Measurements from ENCODE around the gene CGB8.
A peak's percentile ranks its signal among the peaks of the same experiment; 100 is the strongest.

CGB8 gene

GRCh38 chr19:49067554-49067953 is 18.6 kb upstream of the CGB8 start:
- no peak overlapping the region for H3K27ac ChIP-seq (ENCODE audit: low read length)
- H3K4me2 ChIP-seq (ENCODE audit: low read length), result no peak overlapping the region
- no peaks in the 10 kb centered on the region for H3K79me2 ChIP-seq (ENCODE audit: low read length)
- H4K20me1 ChIP-seq (ENCODE audit: insufficient read depth, low read length), result no peaks in the 10 kb centered on the region
- H3K36me3 ChIP-seq (replicated peaks; ENCODE audit: low read depth, low read length), result no peaks in the 10 kb centered on the region
- H3K4me1 ChIP-seq (ENCODE audit: low read length), result no peaks in the 10 kb centered on the region
- no peak overlapping the region for H3K4me3 ChIP-seq (ENCODE audit: low read length)
- TF ChIP-seq EZH2phosphoT487 (IDR thresholded peaks at IDR 0.05; ENCODE audit: low read depth) (no peak), CTCF (IDR thresholded peaks at IDR 0.05; ENCODE audit: low read depth, low read length) (no peak)
- no peaks in the 10 kb centered on the region for H3K9me3 ChIP-seq (ENCODE audit: insufficient read depth, low read length)
- H3K9ac ChIP-seq (ENCODE audit: low read length), result no peak overlapping the region
- no peak overlapping the region for H2AFZ ChIP-seq (ENCODE audit: low read depth, low read length)
- peaks cover 25% of the 10 kb centered on the region for H3K27me3 ChIP-seq (ENCODE audit: low read depth, low read length)

- H4K20me1 ChIP-seq (ENCODE audit: insufficient read depth, low read length), result no peaks in the 10 kb centered on the region
- no peaks in the 10 kb centered on the region for H3K9me3 ChIP-seq (ENCODE audit: insufficient read depth, low read length)
- H3K4me2 ChIP-seq (ENCODE audit: low read length), result no peak overlapping the region
- no peaks in the 10 kb centered on the region for H3K4me1 ChIP-seq (ENCODE audit: low read length)
- H3K9ac ChIP-seq (ENCODE audit: low read length), result no peak overlapping the region
- no peak overlapping the region for H3K4me3 ChIP-seq (ENCODE audit: low read length)
- TF ChIP-seq CTCF (IDR thresholded peaks at IDR 0.05; ENCODE audit: low read depth, low read length) (no peak), EZH2phosphoT487 (IDR thresholded peaks at IDR 0.05; ENCODE audit: low read depth) (no peak)
- H3K27ac ChIP-seq (ENCODE audit: low read length), result no peak overlapping the region
- H2AFZ ChIP-seq (ENCODE audit: low read depth, low read length), result no peak overlapping the region
- no peaks in the 10 kb centered on the region for H3K79me2 ChIP-seq (ENCODE audit: low read length)
- peaks cover 25% of the 10 kb centered on the region for H3K27me3 ChIP-seq (ENCODE audit: low read depth, low read length)
- no peaks in the 10 kb centered on the region for H3K36me3 ChIP-seq (replicated peaks; ENCODE audit: low read depth, low read length)
Measured at GRCh38 chr19:49065905-49066512, 17.1 kb upstream of the CGB8 start.

- Histone ChIP-seq H3K4me3 (ENCODE audit: low read length) (no peak within 1 kb of the TSS), H3K36me3 (replicated peaks; ENCODE audit: low read depth, low read length) (no peaks in the 10 kb centered on the region), H2AFZ (ENCODE audit: low read depth, low read length) (no peak within 1 kb of the TSS), H3K9me3 (ENCODE audit: insufficient read depth, low read length) (no peaks in the 10 kb centered on the region), H3K9ac (ENCODE audit: low read length) (no peak within 1 kb of the TSS), H3K27ac (ENCODE audit: low read length) (no peak within 1 kb of the TSS), H3K4me1 (ENCODE audit: low read length) (no peaks in the 10 kb centered on the region), H3K4me2 (ENCODE audit: low read length) (0 out of 2 replicates have a peak within 1 kb of the TSS, but pooled peaks have one; percentile 29), H3K79me2 (ENCODE audit: low read length) (no peaks in the 10 kb centered on the region), H4K20me1 (ENCODE audit: insufficient read depth, low read length) (no peaks in the 10 kb centered on the region), H3K27me3 (ENCODE audit: low read depth, low read length) (peaks cover 25% of the 10 kb centered on the region)
- TF ChIP-seq EZH2phosphoT487 (IDR thresholded peaks at IDR 0.05; ENCODE audit: low read depth) (no peak), CTCF (IDR thresholded peaks at IDR 0.05; ENCODE audit: low read depth, low read length) (no peak)
Measured at GRCh38 chr19:49064768-49065611, 16.1 kb upstream of the CGB8 start, which contains the start of gene NTF4. Gene NTF4 (minus strand): TSS chr19:49064818. CDS start chr19:49061997, 2,821 bp downstream.

- H3K27me3 ChIP-seq (ENCODE audit: low read depth, low read length), result peaks cover 25% of the 10 kb centered on the region
Measured at GRCh38 chr19:49064029-49064629, 15.2 kb upstream of the CGB8 start.

More at GRCh38 chr19:49064029-49064629, 15.2 kb upstream of the CGB8 start:
- Histone ChIP-seq H3K27ac (ENCODE audit: low read length) (no peak overlapping the region), H3K9ac (ENCODE audit: low read length) (no peak overlapping the region), H3K79me2 (ENCODE audit: low read length) (no peaks in the 10 kb centered on the region), H3K4me3 (ENCODE audit: low read length) (no peak overlapping the region), H3K4me1 (ENCODE audit: low read length) (no peaks in the 10 kb centered on the region), H2AFZ (ENCODE audit: low read depth, low read length) (no peak overlapping the region), H3K9me3 (ENCODE audit: insufficient read depth, low read length) (no peaks in the 10 kb centered on the region), H3K4me2 (ENCODE audit: low read length) (0 out of 2 replicates have a peak overlapping the region, but pooled peaks have one; percentile 29), H3K36me3 (replicated peaks; ENCODE audit: low read depth, low read length) (no peaks in the 10 kb centered on the region), H4K20me1 (ENCODE audit: insufficient read depth, low read length) (no peaks in the 10 kb centered on the region)
- TF ChIP-seq CTCF (IDR thresholded peaks at IDR 0.05; ENCODE audit: low read depth, low read length) (no peak), EZH2phosphoT487 (IDR thresholded peaks at IDR 0.05; ENCODE audit: low read depth) (no peak)

All from OCI-LY3 (cell line).